Cerebellar nuclear complex (tissue), 1 donor: ENCODE measurements around the gene KLHL3.

ENCODE experiments used
- DNase-seq, 2 experiments: peaks; one replicate each; lab custom pipeline; 2025; lab: John Stamatoyannopoulos, UW

KLHL3 gene

DNA sequence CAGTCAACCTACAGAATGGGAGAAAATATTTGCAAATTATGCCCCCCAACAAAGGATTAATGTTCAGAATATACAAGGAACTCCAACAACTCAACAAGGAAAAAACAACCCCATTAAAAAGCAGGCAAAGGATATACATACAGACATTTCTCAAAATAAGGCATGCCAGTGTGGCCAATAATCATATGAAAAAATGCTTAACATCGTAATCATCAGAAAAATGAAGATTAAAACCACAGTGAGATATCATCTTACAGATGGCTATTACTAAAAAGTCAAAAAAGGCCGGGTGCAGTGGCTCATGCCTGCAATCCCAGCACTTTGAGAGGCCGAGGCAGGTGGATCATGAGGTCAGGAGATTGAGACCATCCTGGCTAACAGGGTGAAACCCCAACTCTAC lies 103.2 kb downstream of the KLHL3 start:
- DNase-seq = no peak

GRCh38 chr5:137631453-137631852 lies 104.4 kb downstream of the KLHL3 start:
- DNase-seq = no peak

- no peak for DNase-seq
Observed at GRCh38 chr5:137630972-137631370, 104.9 kb downstream of the KLHL3 start.

- DNase-seq = no peak
Observed at GRCh38 chr5:137630216-137630971, 105.5 kb downstream of the KLHL3 start.

- DNase-seq = peak; percentile 80 to 94
Observed at GRCh38 chr5:137629646-137630045, 106.2 kb downstream of the KLHL3 start.

- no peak for DNase-seq
Observed at GRCh38 chr5:137627706-137628105, 108.2 kb downstream of the KLHL3 start.

DNA sequence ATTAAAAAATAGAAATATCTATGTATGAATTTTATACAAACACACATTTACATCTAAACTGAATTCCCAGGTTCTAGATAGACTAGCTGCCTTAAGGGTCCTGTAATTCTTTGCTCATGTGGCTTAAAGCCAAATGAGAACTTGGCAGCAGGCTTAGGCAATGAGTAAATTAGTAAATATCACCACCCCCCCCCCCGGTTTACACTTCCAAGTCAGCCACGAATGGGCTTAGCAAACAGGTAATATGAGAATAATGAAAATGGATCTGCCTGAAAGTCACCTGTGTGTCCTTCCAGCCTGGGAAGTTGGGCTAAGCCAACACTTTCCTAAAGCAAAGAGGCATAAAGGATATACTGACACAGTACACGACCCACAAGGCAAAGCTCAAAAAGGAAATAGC lies 108.6 kb downstream of the KLHL3 start:
- DNase-seq = no peak

GRCh38 chr5:137624786-137625349 lies 111.0 kb downstream of the KLHL3 start:
- no peak for DNase-seq

DNA sequence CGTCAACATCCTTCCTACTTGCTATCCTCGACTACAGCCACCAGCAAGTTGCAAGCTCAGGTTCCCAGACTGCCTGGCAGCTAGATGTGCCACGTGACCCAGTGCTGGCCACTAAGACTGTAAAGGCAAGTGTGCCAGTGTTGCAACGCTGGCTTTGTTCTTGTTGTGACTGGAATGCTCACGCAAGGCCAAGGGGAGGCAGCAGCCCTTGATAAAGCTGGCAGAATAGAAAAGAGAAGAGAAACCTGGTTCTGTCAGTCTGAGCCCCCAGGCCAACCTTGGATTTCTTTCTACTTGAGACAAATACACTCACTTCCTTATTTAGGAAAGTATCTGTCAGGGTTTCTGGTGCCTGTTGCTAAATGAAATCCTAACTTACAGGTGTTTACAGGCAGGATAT lies 113.0 kb downstream of the KLHL3 start:
- peak; percentile 72 to 95 for DNase-seq

GRCh38 chr5:137621861-137622823 lies 113.7 kb downstream of the KLHL3 start:
- DNase-seq = no peak

DNA sequence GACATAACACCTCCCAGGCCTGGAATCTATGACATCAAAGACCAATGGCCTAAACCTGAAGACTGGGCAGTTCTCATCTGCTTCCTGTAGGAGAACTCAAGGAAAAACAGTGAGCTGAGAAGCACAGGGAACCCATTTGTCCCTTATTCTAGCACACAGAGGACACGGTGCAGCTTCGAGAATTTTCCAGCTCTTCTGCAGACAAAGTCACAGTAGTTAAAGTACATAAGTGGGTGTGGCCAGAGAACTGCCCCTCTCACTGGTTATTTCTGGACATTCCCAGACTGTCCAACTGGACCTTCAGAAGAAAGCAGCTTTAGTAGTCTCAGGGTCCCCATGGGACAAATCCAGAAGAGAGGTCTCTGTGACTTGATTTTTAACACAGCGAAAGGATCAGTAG lies 114.6 kb downstream of the KLHL3 start:
- no peak for DNase-seq

GRCh38 chr5:137619191-137619870 lies 116.6 kb downstream of the KLHL3 start:
- peak; percentile 56 to 93 for DNase-seq

DNA sequence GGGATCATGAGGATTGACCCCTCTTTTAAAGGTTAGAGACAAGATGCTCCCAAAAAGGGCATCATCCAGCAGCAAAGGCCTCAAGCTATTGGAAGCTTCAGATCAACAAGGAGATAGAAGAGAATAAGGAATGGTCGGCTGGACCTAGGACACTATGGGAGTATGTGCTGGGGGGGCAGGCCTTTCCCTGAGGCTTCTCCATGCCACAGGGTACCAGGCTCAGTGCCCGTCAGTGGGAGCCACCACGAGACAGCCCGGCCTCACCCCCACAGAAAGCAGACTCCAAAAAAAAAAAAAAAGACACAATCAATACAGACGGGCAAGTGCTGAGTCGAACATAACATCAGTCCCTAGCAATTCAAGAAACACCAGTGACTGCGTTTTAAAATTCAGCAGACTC lies 117.4 kb downstream of the KLHL3 start:
- DNase-seq = no peak

DNA sequence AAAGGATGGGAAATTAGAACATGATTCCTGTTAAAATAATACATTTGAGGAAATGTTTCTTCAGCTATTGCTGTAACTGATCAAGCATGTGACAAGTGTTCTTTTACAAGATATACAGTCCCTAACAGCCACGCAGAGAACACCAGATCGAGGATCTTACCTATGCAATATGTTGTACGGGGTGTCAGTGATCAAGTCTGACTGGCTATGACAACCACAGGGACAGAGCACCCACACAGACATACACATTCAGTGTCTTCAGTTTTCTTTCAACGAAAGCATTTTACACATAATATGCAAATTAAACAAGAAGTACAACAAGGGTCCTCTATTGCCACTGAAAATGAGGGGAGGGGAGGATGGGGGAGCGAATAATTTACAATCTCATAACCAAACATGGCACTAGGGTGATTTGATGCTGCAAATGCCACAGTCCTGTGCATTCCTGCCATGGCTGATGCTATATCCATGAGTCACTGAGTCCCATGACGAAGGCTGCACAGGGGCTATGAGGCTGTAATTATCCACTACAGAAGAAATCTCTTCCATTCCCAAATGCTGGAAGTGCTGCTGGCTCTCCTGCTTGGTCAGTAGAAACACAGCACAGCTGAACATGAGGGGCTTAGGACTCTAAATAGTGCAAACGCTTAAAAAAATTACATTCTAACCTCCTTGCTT lies 118.2 kb downstream of the KLHL3 start:
- DNase-seq = no peak

GRCh38 chr5:137616046-137616445 lies 119.8 kb downstream of the KLHL3 start:
- no peak for DNase-seq

DNA sequence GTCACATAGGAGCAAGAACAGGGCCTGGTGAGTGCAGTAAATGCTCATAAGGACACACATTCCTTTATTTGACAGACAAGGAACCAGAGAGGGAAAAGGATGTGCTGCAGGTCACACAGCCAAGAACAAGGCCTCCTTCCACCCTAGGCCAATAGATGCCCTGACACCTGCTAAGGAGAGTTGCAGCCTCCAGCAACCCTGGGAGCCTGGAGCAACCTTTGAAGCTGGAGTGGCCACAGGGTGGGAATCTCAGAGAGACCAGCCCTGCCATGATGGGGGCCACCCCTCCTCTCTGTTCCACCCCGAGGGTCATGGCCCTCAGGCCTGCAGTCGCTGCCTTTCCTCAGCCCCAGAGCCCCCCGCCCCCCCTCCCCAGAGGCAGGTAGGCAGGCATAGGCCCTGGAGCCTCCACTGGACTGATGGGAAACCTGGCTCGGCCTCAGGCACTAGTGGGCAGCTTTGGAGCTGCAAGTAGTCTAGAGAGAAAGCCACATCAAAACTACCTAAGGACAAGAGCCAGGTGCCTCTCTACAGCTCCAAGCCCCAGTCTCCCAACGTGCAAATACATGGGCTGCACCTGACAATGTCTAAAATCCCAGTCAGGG lies 120.6 kb downstream of the KLHL3 start:
- no peak for DNase-seq

DNA sequence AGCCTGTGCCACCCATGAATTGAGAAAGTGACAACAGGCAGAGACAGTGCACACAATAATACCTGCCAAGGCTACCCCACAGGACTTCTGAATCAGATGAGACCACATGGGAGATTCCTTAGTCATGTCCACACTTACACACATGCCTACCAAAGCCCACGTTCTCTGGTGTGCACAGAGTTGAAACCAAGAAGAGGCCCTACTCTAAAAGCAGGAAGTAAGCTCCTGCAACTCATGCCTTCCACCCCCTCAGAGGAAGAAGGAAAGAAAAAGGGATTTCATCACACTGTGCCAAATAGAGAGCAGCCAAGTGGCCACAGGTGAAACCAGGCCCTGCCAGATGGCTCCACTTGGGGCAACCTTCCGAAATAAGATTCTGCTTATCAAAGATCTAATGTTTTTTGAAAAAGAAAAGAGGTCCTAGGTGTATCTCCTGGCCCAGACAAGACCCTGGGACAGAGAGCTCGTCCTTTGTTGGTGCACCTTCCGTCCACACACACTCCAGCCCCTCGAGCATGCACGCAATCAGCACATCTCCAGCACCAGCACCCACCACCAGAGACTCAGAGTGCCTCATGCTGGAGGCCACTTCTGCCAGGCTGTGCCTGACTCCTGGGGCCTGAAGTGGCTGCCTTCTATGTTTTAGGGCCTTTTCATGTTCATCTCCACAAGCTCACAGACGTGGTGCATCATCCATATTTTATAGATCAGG lies 122.2 kb downstream of the KLHL3 start:
- peak in 1 of 2 experiments; percentile 27 for DNase-seq

DNA sequence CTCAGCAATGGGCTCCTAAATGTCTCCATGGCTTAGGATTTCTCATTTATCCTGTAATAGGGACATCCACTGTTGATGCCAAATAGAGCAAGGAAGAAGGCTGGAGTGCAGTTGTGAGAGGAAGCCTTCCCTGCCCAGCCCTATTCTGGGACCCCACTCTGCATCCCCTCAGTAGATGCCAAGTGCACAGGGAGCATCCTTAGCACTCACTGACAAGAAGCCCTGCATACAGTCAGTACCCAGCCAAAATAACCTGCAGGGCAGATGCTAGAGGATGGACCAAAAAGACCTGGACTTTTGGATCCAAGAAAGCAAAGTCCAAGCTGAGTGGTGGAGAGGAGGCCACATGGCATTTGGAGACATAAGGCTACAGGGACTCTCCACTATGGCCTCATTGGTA lies 123.3 kb downstream of the KLHL3 start:
- DNase-seq = no peak

DNA sequence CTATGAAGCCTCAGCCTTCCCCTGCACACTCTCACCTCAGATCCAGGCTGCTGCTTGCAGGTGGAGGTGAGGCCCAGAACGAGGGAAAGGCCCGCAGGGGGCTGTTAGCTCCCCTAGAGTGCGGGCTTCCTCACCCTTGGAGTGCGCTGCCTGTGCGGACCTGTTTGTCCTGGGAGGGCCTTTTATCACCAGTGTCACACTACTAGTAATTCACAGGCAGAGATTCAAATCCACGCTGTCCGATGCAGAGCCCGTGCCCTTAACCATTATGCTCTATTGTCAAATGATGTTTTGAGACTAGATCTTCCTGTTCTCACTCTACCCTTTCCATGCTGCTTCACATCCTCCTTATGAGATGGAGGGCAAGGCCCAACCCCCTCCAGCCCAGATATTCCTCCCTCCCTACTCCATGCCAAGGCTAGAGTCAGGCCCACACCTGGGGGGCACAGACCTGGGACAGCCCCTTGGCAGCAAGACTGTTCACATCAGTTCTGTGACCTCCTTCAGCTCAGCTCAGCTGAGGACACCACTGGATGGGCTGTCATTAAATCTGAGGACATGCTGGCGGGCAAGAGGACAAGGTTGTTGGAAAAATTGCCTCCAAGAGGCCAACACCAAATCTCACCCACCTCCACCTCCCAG lies 124.0 kb downstream of the KLHL3 start:
- DNase-seq = no peak

DNA sequence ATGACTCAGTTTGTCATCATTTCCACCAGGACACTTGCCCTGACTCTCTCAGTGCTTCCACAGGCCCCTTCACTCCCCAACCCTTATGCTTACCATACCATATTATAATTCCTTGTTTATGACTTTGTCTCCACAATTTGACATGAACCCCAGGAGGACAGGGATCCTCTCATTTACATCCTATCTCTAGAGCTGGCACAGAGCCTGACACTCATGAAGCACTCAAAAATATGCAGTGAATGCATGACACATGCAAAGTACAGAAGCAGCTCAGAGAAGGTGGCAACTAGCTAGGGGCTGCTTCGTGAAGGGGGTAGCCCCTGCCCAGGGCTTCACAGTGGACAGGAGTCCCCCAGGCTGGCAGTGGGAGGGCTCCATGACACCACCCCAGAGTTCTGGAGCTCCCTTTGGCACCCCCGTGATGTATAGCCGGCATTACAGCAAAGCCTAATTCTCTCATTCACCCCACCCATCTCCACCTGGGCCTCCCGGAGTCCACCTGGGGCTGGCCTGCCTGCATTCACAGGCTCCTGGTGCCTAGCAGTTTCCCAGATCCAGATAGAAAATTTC lies 124.8 kb downstream of the KLHL3 start:
- DNase-seq = no peak
